Stimulated activated CD8-positive, alpha-beta memory T cell treated with anti-CD3 and anti-CD28 coated beads, Interleukin-4, amount 100 ng/mL, for 48 hours (primary cell): Measurements from ENCODE around the gene DTNBP1.
"Not testable (repeated sequence)": the region's sequence is repeated elsewhere in the genome, so short reads cannot be mapped to it uniquely, and the experiment has no call there.

Experiments used
- DNase-seq: peaks from one replicate; pipeline ENCODE4 v3.0.0-alpha.2; 2020

The DTNBP1 gene

DNA sequence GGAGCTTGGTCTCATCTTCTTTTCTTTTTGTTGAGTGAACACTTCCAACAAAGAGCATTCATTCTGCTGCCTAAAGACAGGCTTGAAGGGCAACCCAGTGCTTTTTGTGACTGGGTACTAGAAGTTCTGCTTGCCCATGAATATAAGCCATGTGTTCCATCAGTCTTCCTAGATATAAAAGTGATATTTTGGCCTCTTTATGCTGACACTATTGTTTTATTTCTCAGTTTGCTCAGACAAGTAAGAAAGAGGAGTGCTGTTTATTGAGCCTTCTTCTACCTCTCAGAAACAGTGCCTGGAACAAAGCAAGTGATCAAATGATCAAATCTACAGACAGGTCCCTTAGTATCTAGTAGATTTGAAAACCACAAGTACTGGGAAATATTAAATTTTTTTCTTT lies 2.4 kb upstream of the DTNBP1 start:
- DNase-seq = no peak

- no peak for DNase-seq
Measured at GRCh38 chr6:15663130-15663871, 473 bp upstream of the DTNBP1 start.

- DNase-seq = peak; percentile 25
Measured at GRCh38 chr6:15661853-15662325, 939 bp downstream of the DTNBP1 start.

- DNase-seq = no peak
Measured at GRCh38 chr6:15659181-15659580, 3.6 kb downstream of the DTNBP1 start.

DNA sequence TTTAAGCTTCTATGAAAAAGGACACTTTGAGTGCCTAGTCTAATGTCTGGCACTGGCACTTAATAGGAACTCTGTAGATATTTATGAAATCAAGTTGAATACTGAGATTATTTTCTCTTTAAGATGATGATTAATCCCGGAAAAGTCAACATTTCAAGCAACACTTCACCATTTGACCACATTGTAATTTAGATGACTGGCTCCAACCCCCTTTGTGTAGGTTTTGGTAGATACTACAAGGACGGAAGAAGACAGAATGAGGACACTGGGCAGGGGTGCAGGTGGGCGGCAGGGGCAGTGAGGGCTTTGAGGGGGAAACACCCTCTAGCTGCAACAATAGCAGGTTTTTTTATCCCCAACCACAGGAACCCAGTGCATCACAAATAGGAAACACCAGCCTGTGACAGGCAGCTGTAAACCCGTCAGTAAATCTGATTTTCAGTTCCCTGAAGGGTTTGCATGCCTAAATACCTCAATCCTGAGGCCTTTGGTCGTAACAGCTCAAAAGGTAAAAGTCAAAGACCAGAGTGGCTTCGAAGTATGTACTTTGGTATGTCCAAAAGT lies 4.6 kb downstream of the DTNBP1 start:
- DNase-seq = no peak

- no peak for DNase-seq
Measured at GRCh38 chr6:15657290-15657689, 5.5 kb downstream of the DTNBP1 start.

- DNase-seq = no peak
Measured at GRCh38 chr6:15656145-15656544, 6.7 kb downstream of the DTNBP1 start.

DNA sequence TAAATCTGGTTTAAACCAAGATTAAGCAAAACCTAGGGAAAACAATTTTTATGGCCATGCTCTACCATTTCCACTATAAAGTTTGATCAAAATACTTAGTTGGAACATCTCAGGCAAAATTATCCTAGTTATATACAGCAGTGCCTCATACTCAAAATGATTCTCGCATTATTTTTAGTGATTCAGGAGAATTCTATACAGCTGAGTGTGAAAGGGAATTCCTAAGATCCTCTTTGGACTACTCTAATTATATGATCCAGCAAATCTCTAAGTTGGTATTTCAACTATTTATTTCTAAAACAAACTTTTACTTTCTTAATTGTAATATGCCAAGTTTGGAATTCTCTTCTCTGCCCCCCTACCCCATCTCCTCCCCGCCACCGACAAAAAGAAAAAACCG lies 8.6 kb downstream of the DTNBP1 start:
- no peak for DNase-seq

- no peak for DNase-seq
Measured at GRCh38 chr6:15653581-15653980, 9.2 kb downstream of the DTNBP1 start.

DNA sequence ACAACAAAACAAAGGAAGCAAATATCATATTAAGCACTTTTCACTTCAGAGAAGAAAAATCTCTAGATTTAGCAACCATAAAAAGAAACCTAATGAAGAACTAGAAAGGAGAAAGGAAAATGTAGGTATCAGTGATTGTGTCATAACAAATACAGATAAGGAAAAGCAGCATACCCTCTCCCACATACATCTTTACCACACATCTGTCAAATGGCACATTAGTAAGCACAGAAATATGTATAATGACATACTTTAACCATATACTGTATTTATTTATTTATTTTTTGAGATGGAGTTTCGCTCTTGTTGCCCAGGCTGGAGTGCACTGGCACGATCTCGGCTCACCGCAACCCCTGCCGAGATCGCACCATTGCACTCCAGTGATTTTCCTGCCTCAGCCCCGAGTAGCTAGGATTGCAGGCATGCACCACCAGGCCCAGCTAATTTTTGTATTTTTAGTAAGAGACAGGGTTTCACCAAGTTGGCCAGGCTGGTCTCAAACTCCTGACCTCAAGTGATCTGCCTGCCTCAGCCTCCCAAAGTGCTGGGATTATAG lies 12.7 kb downstream of the DTNBP1 start:
- not testable (repeated sequence) for DNase-seq

DNA sequence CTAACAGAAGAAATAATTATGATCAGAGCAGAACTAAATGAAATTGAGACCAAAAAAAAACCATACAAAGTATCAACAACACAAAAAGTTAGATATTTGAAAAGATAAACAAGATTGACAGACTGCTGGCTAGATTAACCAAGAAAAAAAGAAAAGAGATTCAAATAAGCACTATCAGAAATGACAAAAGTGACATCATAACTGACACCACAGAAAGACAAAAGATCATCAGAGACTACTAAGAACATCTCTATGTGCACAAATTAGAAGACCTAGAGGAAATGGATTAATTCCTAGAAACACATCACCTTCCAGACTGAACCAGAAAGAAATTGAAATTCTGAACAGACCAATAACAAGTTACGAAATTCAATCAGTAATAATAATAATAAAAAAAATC lies 17.9 kb downstream of the DTNBP1 start:
- no peak for DNase-seq

DNA sequence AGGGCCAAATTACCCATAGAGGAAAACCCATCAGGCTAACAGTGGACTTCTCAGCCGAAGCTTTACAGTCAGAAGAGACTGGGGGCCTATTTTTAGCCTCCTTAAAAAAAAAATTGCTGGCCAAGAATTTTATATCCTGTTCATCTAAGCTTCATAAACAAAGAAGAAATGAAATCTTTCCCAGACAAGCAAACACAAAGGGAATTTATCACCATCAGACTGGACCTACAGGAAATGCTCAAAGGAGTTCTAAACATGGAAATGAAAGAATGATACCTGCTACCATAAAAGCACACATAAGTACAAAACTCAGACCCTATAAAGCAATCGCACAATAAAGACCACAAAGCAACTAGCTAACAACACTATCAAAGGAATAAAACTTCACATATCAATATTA lies 19.3 kb downstream of the DTNBP1 start:
- DNase-seq = no peak

DNA sequence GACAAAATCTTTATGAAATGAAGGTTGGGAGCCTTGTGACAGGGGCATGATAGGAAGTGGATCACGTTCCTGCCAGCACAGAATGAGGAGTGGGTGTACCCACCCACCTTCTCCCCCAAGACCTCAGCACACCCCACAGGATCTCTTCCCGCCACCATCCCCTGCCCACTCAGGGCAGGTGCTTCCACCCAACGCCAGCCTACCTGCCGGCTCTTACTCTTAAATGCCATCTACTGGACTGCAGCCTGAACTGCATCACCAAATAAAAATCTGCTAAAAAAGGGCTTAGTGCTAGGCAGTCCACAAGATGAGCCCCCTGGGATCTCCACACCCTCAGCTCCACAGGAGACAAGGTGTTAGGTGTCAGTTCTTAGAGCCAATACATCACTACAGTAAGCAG lies 20.6 kb downstream of the DTNBP1 start:
- no peak for DNase-seq

DNA sequence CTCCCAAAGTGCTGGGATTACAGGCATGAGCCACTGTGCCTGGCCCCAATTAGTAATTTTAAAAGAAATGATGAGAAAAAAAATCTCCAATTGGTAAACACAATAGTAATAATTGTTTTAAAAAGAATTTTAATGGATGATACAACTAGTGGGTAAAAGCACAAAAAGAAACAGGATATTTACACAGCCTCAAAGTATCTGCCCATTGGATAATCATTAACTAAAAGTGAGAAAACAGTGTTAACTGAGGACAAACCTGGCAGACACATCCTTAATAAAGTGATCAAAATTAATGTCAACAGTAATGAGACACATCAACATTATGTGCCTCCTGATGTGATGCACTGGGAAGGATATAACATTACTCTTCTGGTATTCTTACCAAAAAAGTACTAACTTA lies 24.5 kb downstream of the DTNBP1 start:
- DNase-seq = no peak

DNA sequence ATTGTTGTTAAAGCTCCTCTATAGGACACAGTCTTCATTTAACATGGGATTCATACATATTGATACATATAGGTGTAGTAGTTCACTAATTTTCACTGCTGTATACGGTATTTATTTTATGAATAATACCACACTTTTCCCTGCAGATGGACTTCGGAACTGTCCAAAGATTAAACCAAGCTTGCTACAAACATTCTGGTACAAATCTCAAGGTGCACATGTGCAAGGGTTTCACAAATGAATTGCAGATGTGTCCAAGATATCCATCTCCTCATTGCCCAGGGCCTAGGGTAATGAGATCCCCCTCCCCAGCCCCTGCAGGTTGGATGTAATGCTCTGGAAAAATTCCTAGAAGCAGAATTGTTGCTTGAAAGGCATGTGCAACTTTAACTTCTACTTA lies 31.4 kb downstream of the DTNBP1 start:
- DNase-seq = no peak

- no peak for DNase-seq
Measured at GRCh38 chr6:15630202-15630601, 32.6 kb downstream of the DTNBP1 start.

DNA sequence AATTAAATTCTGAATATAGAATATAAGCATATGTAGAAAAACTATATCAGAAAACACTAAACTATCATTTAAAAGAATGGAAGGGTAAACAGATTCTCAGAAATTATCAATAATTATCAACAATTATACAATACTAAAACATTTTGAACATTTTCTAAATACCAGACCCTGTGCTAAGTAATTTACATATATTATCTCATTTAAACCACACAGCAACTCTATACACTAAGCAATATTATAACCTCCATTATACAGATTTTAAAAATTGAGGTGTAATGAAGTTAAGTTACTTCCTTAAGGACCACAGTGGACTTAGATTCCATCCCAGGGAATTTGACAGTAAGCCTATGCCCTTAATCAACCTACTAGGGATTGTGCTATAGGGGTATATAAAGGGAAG lies 33.3 kb downstream of the DTNBP1 start:
- no peak for DNase-seq

GRCh38 chr6:15628499-15629131 lies 34.2 kb downstream of the DTNBP1 start:
- peak; percentile 71 for DNase-seq

- DNase-seq = no peak
Measured at GRCh38 chr6:15627821-15628220, 35.0 kb downstream of the DTNBP1 start.

DNA sequence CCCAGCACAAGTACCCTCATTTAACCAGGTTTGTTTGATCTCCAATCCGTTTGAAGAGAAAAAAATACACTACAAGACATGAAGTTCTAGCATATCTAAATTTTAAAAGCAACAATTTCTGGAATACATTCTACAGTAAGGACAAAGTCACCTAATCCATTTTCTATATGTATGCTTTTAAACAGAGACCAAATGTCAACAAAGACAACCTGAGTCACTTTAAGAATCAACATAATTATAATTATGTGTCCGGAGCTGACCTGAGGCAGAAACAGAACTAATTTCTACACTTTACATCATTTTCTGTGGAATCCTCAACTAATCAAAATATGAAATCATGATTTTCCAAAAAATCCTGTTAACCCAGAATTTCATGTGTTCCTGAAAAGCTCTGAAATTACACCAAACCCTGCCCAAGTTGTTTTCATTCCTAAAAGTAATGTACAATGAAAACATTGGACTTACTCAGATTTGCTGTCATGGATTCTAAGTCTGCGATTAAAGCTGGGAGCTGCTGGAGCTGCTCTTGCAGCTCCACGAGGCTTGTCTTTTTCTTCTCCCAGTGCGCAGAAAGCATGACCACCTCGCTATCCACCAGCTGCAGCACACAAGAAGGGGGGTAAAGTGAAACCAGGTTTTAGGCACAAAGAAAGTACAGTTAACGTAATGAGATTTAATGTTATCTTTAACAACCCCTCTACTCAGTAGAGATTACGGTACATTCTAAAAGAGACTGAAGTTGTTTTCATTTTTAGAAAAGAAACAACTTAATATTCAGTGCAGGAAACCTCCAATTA lies 35.8 kb downstream of the DTNBP1 start:
- no peak for DNase-seq

GRCh38 chr6:15626160-15626559 lies 36.7 kb downstream of the DTNBP1 start:
- DNase-seq = no peak

DNA sequence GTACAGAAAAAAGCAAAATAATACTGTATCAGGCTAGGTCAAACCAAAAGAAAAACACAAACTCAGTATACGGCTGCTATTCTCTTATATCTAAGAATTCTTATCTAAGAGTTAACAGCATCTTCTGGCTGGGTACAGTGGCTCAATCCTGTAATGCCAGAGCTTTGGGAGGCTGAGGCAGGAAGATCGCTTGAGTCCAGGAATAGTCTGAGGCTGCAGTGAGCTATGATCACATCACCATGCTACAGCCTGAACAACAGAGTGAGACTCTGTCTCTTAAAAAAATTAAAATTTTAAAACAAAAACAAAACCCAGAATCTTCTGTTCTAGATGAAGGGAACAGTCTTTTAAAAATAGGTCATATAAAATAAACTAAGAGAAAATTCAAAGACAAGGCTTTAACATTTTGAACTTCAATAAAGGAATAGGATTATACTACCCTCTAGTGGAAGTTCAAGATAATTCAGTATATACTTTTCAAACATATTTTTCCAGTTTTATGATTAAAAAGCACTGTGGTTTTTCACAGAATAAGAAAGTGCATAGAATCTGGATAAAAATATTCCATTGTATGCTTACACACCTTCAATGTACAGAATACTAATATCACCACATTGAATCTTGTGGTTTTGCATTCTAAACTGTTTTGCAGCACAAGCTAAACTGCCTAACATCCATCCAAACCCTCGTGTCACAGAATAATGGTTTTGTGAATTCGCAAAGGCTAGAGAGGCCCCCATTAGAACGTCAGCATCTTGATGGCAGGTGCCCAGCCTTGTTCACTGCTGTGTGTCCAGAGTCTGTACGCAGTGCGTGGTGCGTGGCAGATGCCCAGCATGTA lies 39.3 kb downstream of the DTNBP1 start:
- DNase-seq = no peak
